Measurements from ENCODE around the gene TPRA1.

- no peak for TF ChIP-seq CTCF (IDR thresholded peaks at IDR 0.05)
- TF ChIP-seq POLR2AphosphoS5 (IDR thresholded peaks at IDR 0.05) = no peak
Measured at GRCh38 chr3:127588806-127589577, 1.5 kb downstream of the TPRA1 start.

All from esophagus muscularis mucosa (tissue), 3 donors.